ENCODE results near the gene PARG.
"Not testable (repeated sequence)": the region's sequence is repeated elsewhere in the genome, so short reads cannot be mapped to it uniquely, and the experiment has no call there.

DNA sequence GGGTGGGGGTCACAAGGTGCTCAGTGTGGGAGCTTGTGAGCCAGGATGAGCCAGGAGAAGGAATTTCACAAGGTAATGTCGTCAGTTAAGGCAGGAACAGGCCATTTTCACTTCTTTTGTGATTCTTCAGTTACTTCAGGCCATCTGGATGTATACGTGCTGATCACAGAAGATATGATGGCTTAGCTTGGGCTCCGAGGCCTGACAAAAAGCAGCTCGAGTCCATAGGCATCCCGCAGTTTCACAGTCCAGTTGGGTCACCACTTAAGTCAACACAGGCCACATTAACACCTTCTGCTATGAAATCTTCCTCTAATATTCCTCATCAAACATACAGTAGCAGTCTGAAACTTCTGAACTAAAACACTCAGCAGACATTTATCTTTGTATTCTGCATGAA is 168.9 kb downstream of the PARG start:
- TF ChIP-seq, protein P1, sequence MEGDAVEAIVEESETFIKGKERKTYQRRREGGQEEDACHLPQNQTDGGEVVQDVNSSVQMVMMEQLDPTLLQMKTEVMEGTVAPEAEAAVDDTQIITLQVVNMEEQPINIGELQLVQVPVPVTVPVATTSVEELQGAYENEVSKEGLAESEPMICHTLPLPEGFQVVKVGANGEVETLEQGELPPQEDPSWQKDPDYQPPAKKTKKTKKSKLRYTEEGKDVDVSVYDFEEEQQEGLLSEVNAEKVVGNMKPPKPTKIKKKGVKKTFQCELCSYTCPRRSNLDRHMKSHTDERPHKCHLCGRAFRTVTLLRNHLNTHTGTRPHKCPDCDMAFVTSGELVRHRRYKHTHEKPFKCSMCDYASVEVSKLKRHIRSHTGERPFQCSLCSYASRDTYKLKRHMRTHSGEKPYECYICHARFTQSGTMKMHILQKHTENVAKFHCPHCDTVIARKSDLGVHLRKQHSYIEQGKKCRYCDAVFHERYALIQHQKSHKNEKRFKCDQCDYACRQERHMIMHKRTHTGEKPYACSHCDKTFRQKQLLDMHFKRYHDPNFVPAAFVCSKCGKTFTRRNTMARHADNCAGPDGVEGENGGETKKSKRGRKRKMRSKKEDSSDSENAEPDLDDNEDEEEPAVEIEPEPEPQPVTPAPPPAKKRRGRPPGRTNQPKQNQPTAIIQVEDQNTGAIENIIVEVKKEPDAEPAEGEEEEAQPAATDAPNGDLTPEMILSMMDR (optimal IDR thresholded peaks at IDR 0.05 in 1 of 3, IDR thresholded peaks at IDR 0.05 in 1 of 3, conservative IDR thresholded peaks at IDR 0.05 in 1 of 3; ENCODE audit: extremely low read depth in 1 of 3, insufficient read depth in 2 of 3, low read length in 3 of 3): not testable (repeated sequence)
- TF ChIP-seq EZH2 (IDR thresholded peaks at IDR 0.05; ENCODE audit: low read length): not testable (repeated sequence)
